Stimulated activated naive B cell treated with anti-CD40 and anti-IgM and Interleukin-4, amounts not matched to agents 10 μg/mL and 1 μg/mL and 100 μg/mL, for 72 hours (primary cell): ENCODE data around the gene TMEM132D.

Experiments
- ATAC-seq, 2 donors: fragments of 150-1000 bp; cut with Tn5 transposase; replicated peaks; 2 replicates each; pipeline ENCODE4 v1.10.0; 2021; ENCODE audit warnings: moderate library complexity in 1 of 2
- DNase-seq: peaks from one replicate; pipeline ENCODE4 v3.0.0; 2021
- H3K27ac Mint-ChIP-seq: one replicate; pipeline ENCODE4 v1.8.0; 2022; ENCODE audit warnings: mild to moderate bottlenecking, mixed read lengths
- H3K27me3 Mint-ChIP-seq, 2 donors: one replicate each; pipeline ENCODE4 v1.8.0; 2022; ENCODE audit warnings: mixed read lengths in 2 of 2
- H3K36me3 Mint-ChIP-seq, 2 donors: one replicate each; pipeline ENCODE4 v1.8.0; 2022; ENCODE audit warnings: mixed read lengths in 2 of 2, mild to moderate bottlenecking in 1 of 2
- H3K4me1 Mint-ChIP-seq, 2 donors: one replicate each; pipeline ENCODE4 v1.8.0; 2022; ENCODE audit warnings: mixed read lengths in 2 of 2, mild to moderate bottlenecking in 1 of 2
- H3K4me3 Mint-ChIP-seq, 2 donors: one replicate each; pipeline ENCODE4 v1.8.0; 2022; ENCODE audit warnings: mild to moderate bottlenecking in 2 of 2, mixed read lengths in 2 of 2, moderate library complexity in 1 of 2
- H3K9me3 Mint-ChIP-seq, 2 donors: one replicate each; pipeline ENCODE4 v1.8.0; 2022; ENCODE audit warnings: mixed read lengths in 2 of 2, mild to moderate bottlenecking in 1 of 2

Gene TMEM132D

GRCh38 chr12:129826273-129826672 lies 77.6 kb downstream of the TMEM132D start:
- Mint-ChIP-seq H3K27me3 (no peaks in the 10 kb centered on the region), H3K4me3 (no peak overlapping the region), H3K36me3 (peaks cover 0 to 2% of the 10 kb centered on the region in 2 donors), H3K4me1 (no peaks in the 10 kb centered on the region), H3K9me3 (peaks cover 5 to 8% of the 10 kb centered on the region in 2 donors), H3K27ac (no peak overlapping the region)
- no peak for DNase-seq
- no peak for ATAC-seq

GRCh38 chr12:129825316-129825715 lies 78.5 kb downstream of the TMEM132D start:
- Mint-ChIP-seq H3K27ac (no peak overlapping the region), H3K4me1 (no peaks in the 10 kb centered on the region), H3K4me3 (no peak overlapping the region), H3K36me3 (peaks cover 0 to 2% of the 10 kb centered on the region in 2 donors), H3K27me3 (no peaks in the 10 kb centered on the region), H3K9me3 (peaks cover 5 to 8% of the 10 kb centered on the region in 2 donors)
- no peak for ATAC-seq
- DNase-seq: no peak

GRCh38 chr12:129821964-129822363 lies 81.9 kb downstream of the TMEM132D start:
- Mint-ChIP-seq H3K4me3 (no peak overlapping the region), H3K36me3 (no peaks in the 10 kb centered on the region), H3K4me1 (no peaks in the 10 kb centered on the region), H3K27ac (no peak overlapping the region), H3K9me3 (peaks cover 3 to 4% of the 10 kb centered on the region in 2 donors), H3K27me3 (no peaks in the 10 kb centered on the region)
- ATAC-seq (no peak), DNase-seq (no peak)

GRCh38 chr12:129819391-129819790 lies 84.4 kb downstream of the TMEM132D start:
- H3K27ac Mint-ChIP-seq: no peak overlapping the region

GRCh38 chr12:129815846-129816245 lies 88.0 kb downstream of the TMEM132D start:
- Mint-ChIP-seq H3K9me3 (peaks cover 0 to 4% of the 10 kb centered on the region in 2 donors), H3K27ac (no peak overlapping the region), H3K4me3 (no peak overlapping the region), H3K4me1 (no peaks in the 10 kb centered on the region), H3K36me3 (no peaks in the 10 kb centered on the region), H3K27me3 (no peaks in the 10 kb centered on the region)
- no peak for ATAC-seq
- DNase-seq: no peak

More at GRCh38 chr12:129819391-129819790, 84.4 kb downstream of the TMEM132D start:
- Mint-ChIP-seq H3K4me3 (no peak overlapping the region), H3K36me3 (no peaks in the 10 kb centered on the region), H3K4me1 (no peaks in the 10 kb centered on the region), H3K9me3 (peaks cover 3 to 4% of the 10 kb centered on the region in 2 donors), H3K27me3 (no peaks in the 10 kb centered on the region)
- ATAC-seq: no peak
- no peak for DNase-seq

- H3K27ac Mint-ChIP-seq: no peak overlapping the region
- H3K36me3 Mint-ChIP-seq: no peaks in the 10 kb centered on the region
- H3K27me3 Mint-ChIP-seq: no peaks in the 10 kb centered on the region
- H3K4me3 Mint-ChIP-seq: no peak overlapping the region
- DNase-seq (no peak), ATAC-seq (no peak)
- peaks cover 0 to 4% of the 10 kb centered on the region in 2 donors for H3K9me3 Mint-ChIP-seq
- no peaks in the 10 kb centered on the region for H3K4me1 Mint-ChIP-seq
These were observed 91.9 kb downstream of the TMEM132D start for GRCh38 chr12:129811963-129812362.

GRCh38 chr12:129807136-129807535 lies 96.7 kb downstream of the TMEM132D start:
- DNase-seq (no peak), ATAC-seq (no peak)
- H3K4me1 Mint-ChIP-seq: no peaks in the 10 kb centered on the region
- no peak overlapping the region for H3K4me3 Mint-ChIP-seq
- no peaks in the 10 kb centered on the region for H3K27me3 Mint-ChIP-seq
- H3K27ac Mint-ChIP-seq: no peak overlapping the region
- H3K9me3 Mint-ChIP-seq: peaks cover 0 to 5% of the 10 kb centered on the region in 2 donors
- no peaks in the 10 kb centered on the region for H3K36me3 Mint-ChIP-seq

GRCh38 chr12:129791396-129791795 lies 112.4 kb downstream of the TMEM132D start:
- Mint-ChIP-seq H3K27me3 (no peaks in the 10 kb centered on the region), H3K36me3 (no peaks in the 10 kb centered on the region), H3K4me3 (no peak overlapping the region), H3K27ac (no peak overlapping the region), H3K9me3 (peaks cover 0 to 8% of the 10 kb centered on the region in 2 donors), H3K4me1 (no peaks in the 10 kb centered on the region)
- DNase-seq: no peak
- ATAC-seq: no peak

- no peak overlapping the region for H3K4me3 Mint-ChIP-seq
- DNase-seq (no peak), ATAC-seq (no peak)
- no peaks in the 10 kb centered on the region for H3K27me3 Mint-ChIP-seq
- peaks cover 3 to 10% of the 10 kb centered on the region in 2 donors for H3K9me3 Mint-ChIP-seq
- H3K36me3 Mint-ChIP-seq: no peaks in the 10 kb centered on the region
- H3K4me1 Mint-ChIP-seq: no peaks in the 10 kb centered on the region
- no peak overlapping the region for H3K27ac Mint-ChIP-seq
These were observed 112.9 kb downstream of the TMEM132D start for GRCh38 chr12:129790930-129791329.

GRCh38 chr12:129790331-129790730 lies 113.5 kb downstream of the TMEM132D start:
- no peak for ATAC-seq
- H3K4me3 Mint-ChIP-seq: no peak overlapping the region
- peaks cover 4 to 10% of the 10 kb centered on the region in 2 donors for H3K9me3 Mint-ChIP-seq
- H3K36me3 Mint-ChIP-seq: no peaks in the 10 kb centered on the region
- H3K27ac Mint-ChIP-seq: no peak overlapping the region
- no peaks in the 10 kb centered on the region for H3K27me3 Mint-ChIP-seq
- no peak for DNase-seq
- H3K4me1 Mint-ChIP-seq: no peaks in the 10 kb centered on the region

GRCh38 chr12:129789921-129790320 lies 113.9 kb downstream of the TMEM132D start:
- Mint-ChIP-seq H3K27me3 (no peaks in the 10 kb centered on the region), H3K4me1 (no peaks in the 10 kb centered on the region), H3K27ac (no peak overlapping the region), H3K36me3 (no peaks in the 10 kb centered on the region), H3K9me3 (peaks cover 4 to 10% of the 10 kb centered on the region in 2 donors), H3K4me3 (no peak overlapping the region)
- DNase-seq (no peak), ATAC-seq (no peak)

GRCh38 chr12:129788506-129789084 lies 115.2 kb downstream of the TMEM132D start:
- no peaks in the 10 kb centered on the region for H3K36me3 Mint-ChIP-seq
- no peak overlapping the region for H3K27ac Mint-ChIP-seq
- peaks cover 4 to 12% of the 10 kb centered on the region in 2 donors for H3K9me3 Mint-ChIP-seq
- no peaks in the 10 kb centered on the region for H3K4me1 Mint-ChIP-seq
- ATAC-seq (no peak), DNase-seq (no peak)
- no peaks in the 10 kb centered on the region for H3K27me3 Mint-ChIP-seq
- H3K4me3 Mint-ChIP-seq: no peak overlapping the region

GRCh38 chr12:129779989-129780388 lies 123.8 kb downstream of the TMEM132D start:
- H3K36me3 Mint-ChIP-seq: no peaks in the 10 kb centered on the region
- ATAC-seq: no peak
- no peaks in the 10 kb centered on the region for H3K4me1 Mint-ChIP-seq
- no peak for DNase-seq
- no peak overlapping the region for H3K27ac Mint-ChIP-seq
- peaks cover 0 to 4% of the 10 kb centered on the region in 2 donors for H3K9me3 Mint-ChIP-seq
- no peak overlapping the region for H3K4me3 Mint-ChIP-seq
- no peaks in the 10 kb centered on the region for H3K27me3 Mint-ChIP-seq

GRCh38 chr12:129779033-129779432 lies 124.8 kb downstream of the TMEM132D start:
- Mint-ChIP-seq H3K27me3 (no peaks in the 10 kb centered on the region), H3K9me3 (peaks cover 0 to 2% of the 10 kb centered on the region in 2 donors), H3K4me3 (no peak overlapping the region), H3K36me3 (no peaks in the 10 kb centered on the region), H3K27ac (no peak overlapping the region), H3K4me1 (no peaks in the 10 kb centered on the region)
- ATAC-seq (no peak), DNase-seq (no peak)

- DNase-seq (no peak), ATAC-seq (no peak)
- no peaks in the 10 kb centered on the region for H3K27me3 Mint-ChIP-seq
- no peaks in the 10 kb centered on the region for H3K4me1 Mint-ChIP-seq
- no peak overlapping the region for H3K4me3 Mint-ChIP-seq
- H3K36me3 Mint-ChIP-seq: no peaks in the 10 kb centered on the region
- peaks cover 0 to 2% of the 10 kb centered on the region in 2 donors for H3K9me3 Mint-ChIP-seq
- H3K27ac Mint-ChIP-seq: no peak overlapping the region
These were observed 126.7 kb downstream of the TMEM132D start for GRCh38 chr12:129776977-129777667.
